Activated T-cell treated with anti-CD3 and anti-CD28 coated beads, Interleukin-2, amount 50 U/mL, for 24 hours (primary cell): Measurements from ENCODE around the gene DYRK1A.

ENCODE experiments used
- DNase-seq: peaks from one replicate; pipeline ENCODE4 v3.0.0-alpha.2; 2020
- H3K27ac Mint-ChIP-seq: 2 replicates; pipeline ENCODE4 v1.8.0; 2020; ENCODE audit warnings: mild to moderate bottlenecking, mixed read lengths
- H3K27me3 Mint-ChIP-seq: 2 replicates; pipeline ENCODE4 v1.8.0; 2020; ENCODE audit warnings: mixed read lengths
- H3K36me3 Mint-ChIP-seq: 2 replicates; pipeline ENCODE4 v1.8.0; 2020; ENCODE audit warnings: low read depth, mixed read lengths
- H3K4me1 Mint-ChIP-seq: 2 replicates; pipeline ENCODE4 v1.8.0; 2020; ENCODE audit warnings: low read depth, mixed read lengths
- H3K4me3 Mint-ChIP-seq: 2 replicates; pipeline ENCODE4 v1.8.0; 2020; ENCODE audit warnings: mild to moderate bottlenecking, moderate library complexity, mixed read lengths
- H3K9me3 Mint-ChIP-seq: 2 replicates; pipeline ENCODE4 v1.8.0; 2020; ENCODE audit warnings: mixed read lengths

Gene DYRK1A

GRCh38 chr21:37386151-37386550, 19.6 kb downstream of the DYRK1A start:
- Mint-ChIP-seq H3K36me3 (peaks cover 35% of the 10 kb centered on the region), H3K9me3 (peaks cover 5% of the 10 kb centered on the region), H3K27me3 (no peaks in the 10 kb centered on the region), H3K27ac (no peak overlapping the region), H3K4me3 (no peak overlapping the region), H3K4me1 (peaks cover 88% of the 10 kb centered on the region)
- no peak for DNase-seq

- Mint-ChIP-seq H3K27me3 (no peaks in the 10 kb centered on the region), H3K27ac (peak overlapping the region; percentile 38), H3K4me1 (peaks cover 89% of the 10 kb centered on the region), H3K9me3 (no peaks in the 10 kb centered on the region), H3K4me3 (no peak overlapping the region), H3K36me3 (peaks cover 25% of the 10 kb centered on the region)
- no peak for DNase-seq
Measured at GRCh38 chr21:37389456-37389855, 22.9 kb downstream of the DYRK1A start.

- H3K27ac Mint-ChIP-seq: no peak overlapping the region
Measured at GRCh38 chr21:37391666-37392065, 25.1 kb downstream of the DYRK1A start.

GRCh38 chr21:37392441-37392840, 25.9 kb downstream of the DYRK1A start:
- Mint-ChIP-seq H3K4me1 (peaks cover 87% of the 10 kb centered on the region), H3K36me3 (peaks cover 27% of the 10 kb centered on the region), H3K27ac (peak overlapping the region; percentile 74), H3K27me3 (no peaks in the 10 kb centered on the region), H3K9me3 (no peaks in the 10 kb centered on the region), H3K4me3 (no peak overlapping the region)
- DNase-seq: no peak

More at GRCh38 chr21:37391666-37392065, 25.1 kb downstream of the DYRK1A start:
- Mint-ChIP-seq H3K27me3 (no peaks in the 10 kb centered on the region), H3K36me3 (peaks cover 29% of the 10 kb centered on the region), H3K4me1 (peaks cover 87% of the 10 kb centered on the region), H3K4me3 (no peak overlapping the region), H3K9me3 (no peaks in the 10 kb centered on the region)
- DNase-seq: no peak

GRCh38 chr21:37393030-37393429, 26.5 kb downstream of the DYRK1A start:
- Mint-ChIP-seq H3K27ac (peak overlapping the region; percentile 74), H3K27me3 (no peaks in the 10 kb centered on the region), H3K36me3 (peaks cover 24% of the 10 kb centered on the region), H3K4me1 (peaks cover 86% of the 10 kb centered on the region), H3K9me3 (no peaks in the 10 kb centered on the region), H3K4me3 (no peak overlapping the region)
- no peak for DNase-seq

GRCh38 chr21:37393786-37394185, 27.2 kb downstream of the DYRK1A start:
- H3K4me3 Mint-ChIP-seq: no peak overlapping the region
- DNase-seq: no peak

GRCh38 chr21:37395961-37396360, 29.4 kb downstream of the DYRK1A start:
- peaks cover 18% of the 10 kb centered on the region for H3K36me3 Mint-ChIP-seq
- H3K4me3 Mint-ChIP-seq: no peak overlapping the region
- peak overlapping the region; percentile 45 for H3K27ac Mint-ChIP-seq

More at GRCh38 chr21:37393786-37394185, 27.2 kb downstream of the DYRK1A start:
- Mint-ChIP-seq H3K9me3 (no peaks in the 10 kb centered on the region), H3K27me3 (no peaks in the 10 kb centered on the region), H3K27ac (peak overlapping the region; percentile 26), H3K36me3 (peaks cover 24% of the 10 kb centered on the region), H3K4me1 (peaks cover 87% of the 10 kb centered on the region)

GRCh38 chr21:37396855-37397254, 30.3 kb downstream of the DYRK1A start:
- Mint-ChIP-seq H3K36me3 (peaks cover 23% of the 10 kb centered on the region), H3K4me3 (no peak overlapping the region), H3K27me3 (no peaks in the 10 kb centered on the region), H3K27ac (peak overlapping the region; percentile 41), H3K4me1 (peaks cover 81% of the 10 kb centered on the region), H3K9me3 (peaks cover 3% of the 10 kb centered on the region)
- DNase-seq: no peak

More at GRCh38 chr21:37395961-37396360, 29.4 kb downstream of the DYRK1A start:
- no peaks in the 10 kb centered on the region for H3K27me3 Mint-ChIP-seq
- peaks cover 87% of the 10 kb centered on the region for H3K4me1 Mint-ChIP-seq
- peaks cover 3% of the 10 kb centered on the region for H3K9me3 Mint-ChIP-seq
- no peak for DNase-seq

GRCh38 chr21:37398697-37399096, 32.1 kb downstream of the DYRK1A start:
- Mint-ChIP-seq H3K4me3 (peak overlapping the region; percentile 42), H3K4me1 (peaks cover 79% of the 10 kb centered on the region), H3K36me3 (peaks cover 30% of the 10 kb centered on the region), H3K27me3 (no peaks in the 10 kb centered on the region), H3K9me3 (peaks cover 9% of the 10 kb centered on the region), H3K27ac (peak overlapping the region; percentile 29)
- DNase-seq: no peak

GRCh38 chr21:37402251-37402867, 35.8 kb downstream of the DYRK1A start:
- H3K4me3 Mint-ChIP-seq: no peak overlapping the region
- H3K4me1 Mint-ChIP-seq: peaks cover 82% of the 10 kb centered on the region
- no peaks in the 10 kb centered on the region for H3K27me3 Mint-ChIP-seq
- H3K9me3 Mint-ChIP-seq: peaks cover 9% of the 10 kb centered on the region
- no peak for DNase-seq
- peaks cover 25% of the 10 kb centered on the region for H3K36me3 Mint-ChIP-seq
- peak overlapping the region; percentile 58 for H3K27ac Mint-ChIP-seq

GRCh38 chr21:37405629-37406028, 39.1 kb downstream of the DYRK1A start:
- Mint-ChIP-seq H3K4me1 (peaks cover 79% of the 10 kb centered on the region), H3K36me3 (peaks cover 31% of the 10 kb centered on the region), H3K27ac (no peak overlapping the region), H3K9me3 (peaks cover 7% of the 10 kb centered on the region), H3K27me3 (no peaks in the 10 kb centered on the region), H3K4me3 (no peak overlapping the region)
- no peak for DNase-seq

- H3K4me1 Mint-ChIP-seq: peaks cover 86% of the 10 kb centered on the region
- H3K9me3 Mint-ChIP-seq: no peaks in the 10 kb centered on the region
- peak overlapping the region; percentile 44 for H3K4me3 Mint-ChIP-seq
- H3K27ac Mint-ChIP-seq: peak overlapping the region; percentile 90
- no peaks in the 10 kb centered on the region for H3K27me3 Mint-ChIP-seq
- no peak for DNase-seq
- peaks cover 22% of the 10 kb centered on the region for H3K36me3 Mint-ChIP-seq
Measured at GRCh38 chr21:37407719-37408420, 41.3 kb downstream of the DYRK1A start.

- DNase-seq: no peak
- Mint-ChIP-seq H3K4me3 (peak overlapping the region; percentile 44), H3K36me3 (peaks cover 16% of the 10 kb centered on the region), H3K27me3 (no peaks in the 10 kb centered on the region), H3K27ac (peak overlapping the region; percentile 90), H3K9me3 (no peaks in the 10 kb centered on the region), H3K4me1 (peaks cover 86% of the 10 kb centered on the region)
Measured at GRCh38 chr21:37408464-37409193, 42.1 kb downstream of the DYRK1A start.

GRCh38 chr21:37410639-37411038, 44.1 kb downstream of the DYRK1A start:
- peaks cover 15% of the 10 kb centered on the region for H3K36me3 Mint-ChIP-seq
- peaks cover 86% of the 10 kb centered on the region for H3K4me1 Mint-ChIP-seq
- no peaks in the 10 kb centered on the region for H3K9me3 Mint-ChIP-seq
- H3K4me3 Mint-ChIP-seq: no peak overlapping the region
- no peak for DNase-seq
- H3K27ac Mint-ChIP-seq: peak overlapping the region; percentile 64
- no peaks in the 10 kb centered on the region for H3K27me3 Mint-ChIP-seq
